SK-N-DZ (cell line): ENCODE measurements around the gene CBFA2T3.

Experiments used
- DNase-seq: peaks from one replicate; pipeline ENCODE4 v3.0.0-alpha.2; 2015; ENCODE audit warnings: low spot score

CBFA2T3 gene

GRCh38 chr16:88842308-88842756, 134.7 kb downstream of the CBFA2T3 start:
- no peak for DNase-seq

DNA sequence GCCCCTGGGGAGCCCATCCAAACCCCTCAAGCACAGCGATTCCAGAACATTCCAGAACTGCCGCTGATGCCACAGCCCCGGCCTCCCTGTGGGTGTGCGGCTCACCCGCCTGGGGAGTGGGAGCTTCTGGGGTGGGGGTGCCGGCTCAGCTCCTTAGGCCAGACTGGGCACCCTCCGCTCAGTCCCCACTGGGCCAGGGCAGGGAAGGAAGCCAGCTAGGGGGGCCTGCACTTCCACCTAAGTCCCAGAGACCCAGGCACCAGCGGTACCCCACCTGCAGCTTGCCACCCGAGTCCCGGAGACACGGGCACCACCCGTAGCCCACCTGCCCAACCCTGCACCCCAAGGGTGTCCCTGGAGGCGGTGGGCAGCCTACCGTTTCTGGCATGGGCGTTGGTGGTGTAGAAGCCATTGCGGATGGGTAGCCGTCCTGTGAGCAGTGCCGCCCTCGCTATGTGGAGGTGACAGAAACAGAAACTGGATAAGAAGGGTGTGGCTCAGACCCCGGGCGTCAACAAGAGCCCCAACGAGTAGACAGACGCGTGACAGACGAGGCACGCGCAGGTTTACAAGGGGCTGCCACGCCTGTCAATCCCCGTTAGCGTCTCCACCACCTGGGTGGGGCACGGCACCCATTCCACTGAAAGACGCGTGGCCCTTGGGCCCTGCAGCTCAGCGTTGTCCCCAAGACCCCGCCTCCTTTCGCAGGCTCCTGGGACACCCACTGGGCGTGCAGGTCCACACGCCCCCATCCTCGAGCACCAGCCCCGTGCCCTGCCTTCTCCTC, 135.3 kb downstream of the CBFA2T3 start:
- no peak for DNase-seq

DNA sequence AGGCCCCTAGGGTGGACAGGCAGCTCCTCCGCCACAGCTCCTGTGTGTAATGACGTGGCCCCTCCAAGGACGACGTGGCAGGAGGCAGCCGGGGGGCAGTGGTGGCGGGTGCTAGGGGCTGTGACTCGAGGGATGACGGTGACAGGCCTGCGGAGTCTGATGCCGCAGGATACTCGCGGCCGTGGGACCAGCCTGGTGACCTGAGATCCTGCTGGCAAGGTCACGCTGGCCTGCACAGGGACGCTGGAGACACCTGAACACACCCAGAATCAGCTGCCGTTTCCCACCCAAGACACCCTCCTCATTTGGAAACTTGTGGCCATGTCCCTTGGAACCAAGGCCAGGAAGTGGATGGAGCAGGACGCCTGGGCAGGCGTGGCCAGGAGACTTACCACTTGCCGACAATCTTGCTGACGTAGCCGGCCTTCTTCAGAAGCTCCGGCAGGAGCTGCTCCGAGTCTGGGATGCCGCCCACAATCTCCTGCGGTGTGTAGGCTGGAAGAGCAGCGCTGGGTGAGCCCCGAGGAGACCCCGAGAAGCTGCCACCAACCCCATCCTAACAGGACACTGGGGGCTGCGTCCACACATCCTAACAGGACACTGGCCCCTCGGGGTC, 136.3 kb downstream of the CBFA2T3 start:
- no peak for DNase-seq

GRCh38 chr16:88839745-88840599, 137.0 kb downstream of the CBFA2T3 start:
- no peak for DNase-seq

DNA sequence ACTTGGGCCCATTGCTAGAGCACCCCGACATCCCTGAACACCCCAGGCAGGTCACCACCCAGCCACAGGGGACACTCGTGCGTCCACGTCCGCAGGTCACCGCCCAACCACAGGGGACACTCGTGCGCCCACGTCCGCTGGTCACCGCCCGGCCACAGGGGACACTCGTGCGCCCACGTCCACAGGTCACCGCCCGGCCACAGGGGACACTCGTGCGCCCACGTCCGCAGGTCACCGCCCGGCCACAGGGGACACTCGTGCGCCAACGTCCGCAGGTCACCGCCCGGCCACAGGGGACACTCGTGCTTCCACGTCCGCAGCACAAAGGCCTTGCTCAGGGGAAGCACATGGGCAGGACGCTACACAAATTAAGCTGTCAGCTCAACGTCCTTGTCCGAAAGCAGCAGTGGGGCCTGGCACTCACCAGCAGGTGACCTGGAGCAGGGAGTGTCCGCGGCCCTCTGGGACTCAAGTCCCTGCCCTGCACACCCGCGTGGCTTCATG, 137.9 kb downstream of the CBFA2T3 start:
- DNase-seq = no peak

GRCh38 chr16:88838566-88838965, 138.4 kb downstream of the CBFA2T3 start:
- no peak for DNase-seq

GRCh38 chr16:88837806-88838205, 139.2 kb downstream of the CBFA2T3 start:
- no peak for DNase-seq

GRCh38 chr16:88836791-88837190, 140.2 kb downstream of the CBFA2T3 start:
- DNase-seq = no peak

DNA sequence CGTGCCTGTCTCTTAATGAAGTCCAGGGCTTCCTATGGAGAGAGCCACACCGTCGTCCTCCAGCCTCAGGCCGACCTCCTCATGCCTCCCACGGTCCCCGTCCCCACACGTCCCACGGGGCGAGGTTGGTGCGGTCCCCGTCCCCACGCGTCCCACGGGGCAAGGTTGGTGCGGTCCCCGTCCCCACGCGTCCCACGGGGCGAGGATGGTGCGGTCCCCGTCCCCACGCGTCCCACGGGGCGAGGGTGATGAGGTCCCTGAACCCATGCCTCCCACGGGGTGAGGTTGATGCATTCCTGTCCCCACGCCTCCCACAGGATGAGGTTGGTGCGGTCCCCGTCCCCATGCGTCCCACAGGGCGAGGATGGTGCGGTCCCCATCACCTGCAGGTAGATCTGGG, 141.2 kb downstream of the CBFA2T3 start:
- no peak for DNase-seq

DNA sequence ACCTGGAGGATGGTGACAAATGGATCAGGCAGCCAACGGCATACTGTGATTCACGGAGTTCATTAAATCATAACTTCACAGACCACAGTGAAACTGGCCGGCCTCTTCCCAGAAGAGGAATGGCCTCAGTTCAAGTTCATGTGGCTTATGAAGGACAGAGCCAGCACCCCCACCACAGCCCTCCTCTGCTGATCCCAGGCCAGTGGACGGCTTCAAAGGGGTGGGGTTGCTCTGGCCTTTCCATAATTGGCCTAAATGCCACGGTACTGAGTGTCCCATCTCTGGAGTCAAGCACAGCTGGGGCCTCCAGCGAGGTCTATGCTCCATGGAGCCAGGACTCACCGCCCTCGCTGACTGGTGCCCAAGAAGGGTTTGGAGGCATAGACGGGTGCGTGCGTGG, 141.6 kb downstream of the CBFA2T3 start:
- DNase-seq = no peak

DNA sequence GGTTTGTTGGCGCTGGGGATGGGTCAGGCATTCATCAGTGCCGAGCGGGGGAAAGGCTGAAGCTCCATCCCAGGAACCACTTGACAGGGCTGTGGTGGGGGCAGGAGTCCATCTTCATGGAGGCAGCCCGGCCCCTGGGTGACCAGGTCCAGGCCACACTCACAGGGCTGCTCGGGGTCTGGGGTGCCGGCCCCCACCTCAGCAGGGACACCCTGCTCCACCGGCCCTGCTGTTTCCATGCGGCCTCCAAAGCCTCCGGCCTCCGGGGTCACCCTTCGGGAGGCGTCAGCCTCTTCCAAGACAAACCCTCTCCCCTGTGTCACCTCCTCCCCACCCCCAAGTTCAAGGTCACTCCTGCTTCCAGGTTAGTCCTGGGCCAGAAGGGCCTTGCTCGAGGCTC, 142.3 kb downstream of the CBFA2T3 start:
- no peak for DNase-seq

DNA sequence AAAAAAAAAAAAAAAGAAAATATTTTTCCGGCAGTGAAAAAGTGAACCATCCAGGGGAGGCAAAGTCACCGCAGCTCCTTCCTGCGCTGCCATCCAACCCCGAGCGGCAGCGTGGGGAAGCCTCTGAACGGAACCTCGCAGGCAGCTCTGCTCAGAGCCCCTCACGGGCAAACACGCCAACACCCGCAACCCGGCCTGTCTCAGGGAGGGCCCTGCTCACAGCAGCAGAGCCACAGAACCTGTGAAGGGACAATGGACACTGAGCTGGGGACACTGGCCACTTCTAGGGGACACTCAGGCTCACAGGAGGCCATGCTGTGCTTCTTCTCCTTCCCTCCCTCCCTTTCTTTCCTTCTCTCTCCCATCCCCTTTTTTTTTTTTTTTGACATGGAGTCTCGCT, 143.9 kb downstream of the CBFA2T3 start:
- DNase-seq = no peak

- no peak for DNase-seq
These were observed 145.2 kb downstream of the CBFA2T3 start for GRCh38 chr16:88831838-88832237.

DNA sequence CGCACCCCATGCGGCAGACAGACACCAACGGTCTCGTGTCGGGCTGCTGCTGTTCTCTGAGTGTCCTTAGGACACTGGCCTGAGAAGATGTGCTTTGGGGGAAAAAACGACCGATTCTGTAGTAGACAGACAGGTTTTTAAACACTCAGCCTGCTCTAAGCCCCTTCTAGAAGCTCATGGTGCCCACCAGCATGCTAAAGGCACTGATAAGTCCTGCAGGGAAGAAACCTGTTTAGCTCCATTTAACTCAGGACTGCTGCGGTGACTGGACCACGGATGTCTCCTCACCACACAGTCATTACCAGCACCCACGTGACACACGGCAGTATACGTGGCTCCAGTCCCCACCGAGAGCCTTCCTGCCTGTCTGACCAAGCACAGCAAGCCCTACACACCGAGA, 146.2 kb downstream of the CBFA2T3 start:
- DNase-seq = no peak

DNA sequence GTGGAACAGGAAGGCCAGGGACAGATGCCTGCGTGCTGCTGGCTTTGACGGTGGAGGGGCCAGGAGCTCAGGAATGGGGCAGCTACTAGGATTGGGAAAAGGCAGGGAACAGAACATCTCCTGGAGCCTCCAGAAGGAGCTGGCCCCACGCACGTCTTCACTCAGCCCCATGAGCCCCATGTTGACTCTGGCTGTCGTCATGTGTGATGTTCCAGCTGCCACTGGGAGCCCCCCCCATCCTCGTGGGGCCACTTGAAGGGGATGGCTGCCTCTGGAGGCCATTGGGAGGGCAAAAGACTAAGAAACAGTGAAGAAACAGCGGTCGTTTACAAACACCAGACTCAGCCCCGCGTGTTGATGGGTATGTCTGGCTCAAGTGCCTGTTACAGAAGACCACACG, 146.7 kb downstream of the CBFA2T3 start:
- no peak for DNase-seq

GRCh38 chr16:88828711-88829110, 148.3 kb downstream of the CBFA2T3 start:
- DNase-seq = no peak

DNA sequence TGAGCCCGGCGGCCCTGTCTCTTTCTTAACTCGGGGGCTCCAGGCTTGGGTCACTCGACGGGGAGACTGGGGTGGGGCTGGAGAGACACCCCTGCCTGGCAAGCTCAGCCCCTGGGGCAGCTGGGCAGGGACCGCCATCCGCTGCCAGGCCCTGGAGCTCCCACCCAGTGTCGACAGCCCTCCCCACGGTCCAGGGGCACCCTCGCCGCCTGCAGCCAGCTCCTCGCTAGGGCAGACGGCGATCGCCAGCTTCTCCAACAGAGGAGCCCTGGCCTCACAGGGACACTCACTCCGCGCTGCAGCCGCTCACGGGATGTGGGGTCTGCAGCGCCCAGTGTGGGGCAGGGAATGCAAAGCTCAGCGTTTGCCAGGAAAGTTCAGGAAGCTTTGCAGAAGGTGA, 149.3 kb downstream of the CBFA2T3 start:
- no peak for DNase-seq

- no peak for DNase-seq
These were observed 150.8 kb downstream of the CBFA2T3 start for GRCh38 chr16:88826070-88826840.

GRCh38 chr16:88825146-88825545, 151.9 kb downstream of the CBFA2T3 start:
- no peak for DNase-seq
